GM21528 (cell line): ENCODE measurements around the gene RASIP1.

Experiments used
- ATAC-seq: cut with Tn5 transposase; IDR thresholded peaks from one replicate; pipeline ENCODE4 v1.9.1; 2021; ENCODE audit warnings: mild to moderate bottlenecking, moderate library complexity; ENCODE audit not compliant: unreplicated experiment, low FRiP score

Gene RASIP1

DNA sequence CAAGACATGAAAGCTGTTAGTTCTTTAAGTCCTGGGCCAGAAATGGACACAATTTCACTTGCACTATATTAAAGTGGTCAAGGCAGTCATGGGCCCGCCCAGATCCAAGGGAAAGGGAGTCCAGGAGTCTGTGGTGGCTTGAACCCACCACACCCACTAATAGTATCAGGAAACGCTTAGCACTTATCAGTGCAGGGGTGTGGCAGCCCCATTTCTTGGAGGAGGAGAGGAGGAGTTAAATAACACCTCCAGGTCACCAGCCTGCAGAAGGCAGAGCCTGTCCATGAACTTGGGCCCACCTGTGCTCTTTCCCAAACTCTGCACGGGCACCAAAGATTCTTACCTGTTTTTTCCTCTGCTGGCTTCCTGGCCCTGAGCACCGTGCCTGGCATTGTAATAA, 62.2 kb downstream of the RASIP1 start:
- ATAC-seq = no peak

DNA sequence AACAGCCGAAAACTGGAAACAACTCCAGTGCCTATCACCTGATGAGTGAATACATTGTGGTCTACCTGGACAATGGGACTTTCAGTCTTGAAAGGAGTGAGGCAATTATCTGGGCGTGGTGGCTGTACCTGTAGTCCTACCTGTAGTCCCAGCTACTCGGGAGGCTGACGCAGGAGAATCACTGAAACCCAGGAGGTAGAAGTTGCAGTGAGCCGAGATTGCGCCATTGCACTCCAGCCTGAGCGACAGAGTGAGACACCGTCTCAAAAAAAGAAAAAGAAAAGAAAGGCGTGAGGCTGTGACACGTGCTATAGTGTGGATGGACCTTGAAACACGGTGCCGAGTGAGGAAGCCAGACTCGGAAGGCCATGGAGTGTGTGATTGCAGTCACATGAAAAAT, 63.5 kb downstream of the RASIP1 start:
- ATAC-seq = no peak

DNA sequence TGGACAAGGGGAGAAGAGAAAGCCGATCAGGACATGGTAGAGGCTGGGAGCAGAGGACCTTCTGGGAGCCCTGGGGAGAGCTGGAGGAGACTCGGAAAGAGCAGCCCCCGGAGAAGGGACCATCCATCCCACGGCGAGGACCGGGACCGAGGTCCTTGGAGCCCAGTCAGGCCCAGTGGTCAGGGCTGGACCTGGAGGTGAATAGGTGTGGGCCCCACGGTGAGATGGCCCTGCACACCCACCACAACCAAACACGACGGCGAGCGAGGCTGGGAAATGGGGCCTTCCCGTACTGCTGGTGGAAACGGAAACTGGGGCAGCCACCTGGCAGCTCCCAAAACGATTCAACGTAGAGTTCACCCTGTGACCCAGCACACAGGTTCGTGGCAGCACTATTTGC, 63.9 kb downstream of the RASIP1 start:
- ATAC-seq = no peak

DNA sequence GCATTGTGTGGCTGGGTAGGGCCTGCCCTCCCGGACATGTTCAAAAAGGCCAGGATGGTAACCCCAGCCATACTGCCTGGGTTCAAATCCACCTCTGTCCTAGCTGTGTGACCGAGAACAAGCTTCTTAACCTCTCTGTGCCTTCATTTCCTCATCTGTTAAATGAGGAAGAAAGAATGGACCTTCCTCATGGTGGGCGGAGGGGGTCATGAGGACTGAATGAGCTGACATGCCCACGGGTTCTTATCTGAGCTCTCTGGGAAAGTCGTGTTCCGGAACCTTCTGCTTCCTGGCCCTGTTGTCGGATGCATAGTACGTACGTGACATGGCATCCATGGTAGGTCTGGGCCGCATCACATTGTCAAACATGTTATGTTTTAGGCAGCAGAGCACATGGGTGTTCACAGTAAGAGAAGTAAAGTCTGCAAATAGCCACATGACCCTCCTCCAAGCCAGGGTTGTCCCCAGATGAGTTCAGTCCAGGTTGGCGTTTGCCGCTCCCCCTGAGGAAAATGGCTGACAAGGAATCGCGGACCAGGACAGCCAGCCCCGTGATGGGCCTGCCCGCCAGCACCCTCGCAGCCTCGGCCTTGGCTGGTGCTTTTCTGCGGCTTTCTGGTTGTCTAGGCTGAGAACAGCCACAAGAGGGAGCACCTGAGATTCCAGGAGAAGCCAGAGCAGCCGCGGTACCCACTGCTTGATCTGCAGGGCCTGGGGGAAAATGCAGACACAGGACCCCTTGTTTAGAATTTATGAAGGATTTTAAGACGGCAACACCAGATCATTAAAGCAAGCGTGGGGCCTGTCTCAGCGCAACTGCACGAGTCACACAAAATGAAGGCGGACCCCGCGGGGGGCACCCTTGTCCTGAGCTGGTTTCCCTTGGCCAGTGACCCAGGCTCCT, 65.2 kb downstream of the RASIP1 start:
- ATAC-seq = no peak

DNA sequence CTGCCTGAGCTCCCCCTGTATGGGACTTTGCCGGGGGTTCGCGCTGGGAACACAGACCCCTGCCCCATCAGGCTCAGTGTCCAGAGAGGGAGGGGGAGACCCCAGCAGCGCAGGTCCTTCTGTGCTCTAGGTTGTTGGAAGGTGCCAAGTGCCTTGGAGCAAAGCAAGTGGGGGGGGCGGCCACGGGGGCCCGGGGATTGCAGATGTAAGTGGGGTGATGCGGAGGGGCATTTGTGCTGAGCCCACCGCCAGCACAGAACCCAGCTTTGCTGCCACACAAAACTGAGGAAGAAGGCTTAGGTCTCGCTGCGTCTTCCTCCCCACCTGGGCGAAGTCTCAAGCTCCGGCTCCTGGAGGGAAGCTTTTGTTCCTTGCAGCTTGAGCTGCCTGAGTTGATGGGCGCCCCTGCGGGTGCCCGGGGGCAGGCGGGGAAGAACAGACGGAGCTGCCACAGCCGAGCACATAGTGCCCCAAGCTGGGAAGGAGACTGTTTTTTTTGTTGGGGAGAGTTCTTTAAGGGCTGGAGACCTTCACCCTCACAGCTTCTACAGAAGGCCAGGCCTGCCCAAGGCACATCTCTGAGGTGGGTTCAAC, 66.1 kb downstream of the RASIP1 start:
- no peak for ATAC-seq

DNA sequence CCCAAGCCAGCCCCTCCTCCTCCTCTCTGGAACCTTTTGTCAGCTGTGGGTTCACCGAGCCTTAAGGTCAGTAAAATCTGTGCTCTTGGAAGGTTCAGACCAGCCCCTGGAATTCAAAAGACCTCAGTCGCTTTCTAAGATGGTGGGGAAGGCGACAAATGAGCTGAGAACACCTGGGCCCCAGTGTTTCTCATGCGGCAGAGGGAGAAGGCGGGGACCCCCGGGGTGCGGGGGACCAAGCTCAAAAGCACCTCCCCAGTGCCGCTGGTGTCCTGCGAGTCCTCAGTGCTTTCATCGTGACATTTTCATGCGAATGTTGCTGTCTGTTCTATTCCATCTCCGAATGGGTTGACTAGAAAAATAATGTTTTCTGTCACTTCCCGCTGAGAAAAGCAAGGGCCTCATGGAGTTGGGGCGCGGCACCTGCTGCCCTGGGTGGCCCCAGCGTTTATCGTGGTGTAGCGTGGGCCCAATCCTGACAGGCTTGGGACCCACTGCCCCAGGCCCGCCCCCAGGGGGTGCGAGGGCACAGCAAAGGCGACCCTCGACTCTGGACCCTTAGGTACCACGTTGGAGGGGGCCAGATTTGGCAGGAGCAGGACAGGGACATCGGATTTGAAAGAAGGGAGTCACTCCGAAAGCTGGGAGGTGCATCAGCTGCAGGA, 66.8 kb downstream of the RASIP1 start:
- ATAC-seq = no peak

DNA sequence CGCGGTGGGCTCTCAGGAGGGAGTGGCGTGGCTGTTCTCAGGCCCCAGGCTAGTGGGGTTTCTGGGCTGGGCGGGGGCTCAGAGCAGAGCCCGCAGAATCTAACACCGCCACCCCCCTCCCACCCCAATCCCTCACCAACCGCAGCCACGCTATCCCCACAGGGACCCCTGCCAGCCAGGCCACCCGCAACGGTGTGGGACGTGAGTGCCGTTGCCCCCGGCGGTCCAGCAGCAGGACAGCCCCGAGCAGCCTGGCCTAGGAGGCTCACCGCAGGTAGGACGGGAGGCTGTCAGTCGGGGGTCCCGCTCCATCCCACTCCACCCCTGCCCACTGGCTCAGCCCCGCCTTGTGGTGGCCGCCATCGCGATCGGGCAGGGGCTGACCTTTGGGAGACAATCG, 67.4 kb downstream of the RASIP1 start, which contains the start of gene NTN5:
TSS of gene NTN5 (minus strand) at position 24 of the 400 bp plus-strand sequence. CDS start 2,031 bp downstream, outside the sequence.
- ATAC-seq = no peak

DNA sequence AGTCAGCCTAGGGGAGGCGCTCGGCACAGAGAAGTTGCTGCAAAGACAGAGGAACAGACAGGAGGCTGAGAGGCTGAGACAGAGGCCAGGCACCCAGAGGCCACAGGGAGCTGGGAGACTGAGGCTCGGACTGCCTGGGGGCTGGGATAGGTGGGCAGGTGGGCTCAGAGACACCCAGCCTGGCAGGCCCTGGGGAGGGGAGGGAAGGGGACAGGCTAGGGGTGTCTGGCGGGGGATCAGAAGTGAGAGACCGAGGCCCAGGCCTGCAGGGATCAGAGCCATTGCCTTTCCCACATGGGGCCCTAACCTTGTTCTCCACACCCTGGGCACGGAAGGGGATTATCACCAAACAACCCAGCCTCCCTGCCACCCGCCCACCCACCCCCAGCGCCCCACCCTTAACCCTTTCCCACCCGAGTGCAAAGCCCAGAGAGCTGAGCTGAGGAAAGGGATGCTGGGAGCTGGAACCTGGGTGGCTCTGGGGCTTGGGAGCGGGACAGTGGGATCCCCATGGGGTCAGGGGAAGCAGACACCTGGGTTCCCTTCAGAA, 68.9 kb downstream of the RASIP1 start:
- ATAC-seq = no peak

DNA sequence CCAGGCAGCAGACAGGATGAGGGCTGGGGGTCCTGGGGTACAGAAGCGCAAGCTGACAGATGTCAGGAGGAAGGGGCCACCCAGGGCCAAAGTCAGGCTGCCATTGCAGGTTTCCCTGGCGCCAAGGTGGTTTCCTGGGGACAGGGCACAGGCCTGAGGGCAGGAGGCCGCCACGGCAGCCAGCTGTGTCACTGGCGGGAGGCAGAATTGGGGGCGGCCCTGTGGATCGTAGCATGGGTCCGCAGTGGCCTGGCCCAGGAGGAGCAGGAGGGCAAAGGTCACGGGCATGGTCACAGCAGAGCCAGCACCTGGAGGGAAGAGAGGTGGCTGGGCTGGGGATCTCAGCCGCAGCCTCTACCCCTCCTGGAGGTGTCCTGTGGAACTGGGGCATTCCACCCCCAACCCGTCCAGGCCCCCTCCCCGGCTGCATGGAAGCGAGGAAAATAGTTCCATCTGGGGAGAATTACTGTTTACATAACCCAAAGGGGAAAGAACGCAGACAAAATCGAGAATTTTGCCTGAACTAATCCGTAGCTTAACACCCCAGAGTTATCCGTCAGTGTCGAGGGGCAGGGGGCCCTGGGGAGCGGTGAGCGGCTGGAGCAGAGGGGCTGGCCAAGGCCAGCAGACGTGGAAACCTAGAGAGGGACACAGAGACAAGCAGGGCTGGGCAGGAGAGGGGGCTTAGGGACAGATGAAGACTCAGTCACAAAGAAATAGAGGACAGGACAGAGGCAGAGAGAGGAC, 69.5 kb downstream of the RASIP1 start:
- ATAC-seq = no peak
